Fibroblast of villous mesenchyme (primary cell): ENCODE measurements around the gene KRTAP22-1. TPM values are rescaled to one million over a fixed set of nuclear protein-coding genes. Genes with fewer than 3 reads are reported as not detected.

ENCODE experiments used
- DNase-seq: peaks from one replicate; pipeline ENCODE4 v3.0.0-alpha.2; 2010; ENCODE audit warnings: low read depth
- H3K4me3 ChIP-seq: 2 replicates; pipeline ENCODE4 v1.5.1; 2011; ENCODE audit warnings: low read depth, mild to moderate bottlenecking, low read length
- CTCF ChIP-seq: IDR thresholded peaks from 2 replicates; pipeline ENCODE4 v1.5.1; 2012; ENCODE audit warnings: low read depth, mild to moderate bottlenecking, low read length; ENCODE audit not compliant: insufficient read depth
- total RNA-seq: library from RNA; depleted of rRNA; stranded (reverse); fragments of >200 nt; gene quantifications from 2 replicates; pipeline ENCODE4 v1.2.3, GENCODE V29; 2012

Gene KRTAP22-1
- total RNA-seq, 1 donor = not detected

- TF ChIP-seq CTCF = no peak
- no peak for DNase-seq
- no peak within 1 kb of the TSS for H3K4me3 ChIP-seq
Measured at GRCh38 chr21:30620522-30620921, 19.6 kb downstream of the KRTAP22-1 start, which contains the start of gene KRTAP20-4. KRTAP20-4 (plus strand) TSS chr21:30620627.

- TF ChIP-seq CTCF = no peak
- DNase-seq = no peak
- no peak overlapping the region for H3K4me3 ChIP-seq
Measured at GRCh38 chr21:30623362-30623761, 22.5 kb downstream of the KRTAP22-1 start.

GRCh38 chr21:30625449-30626165 is 24.7 kb downstream of the KRTAP22-1 start:
- no peak for TF ChIP-seq CTCF
- no peak overlapping the region for H3K4me3 ChIP-seq
- no peak for DNase-seq

- H3K4me3 ChIP-seq = no peak overlapping the region
- TF ChIP-seq CTCF = no peak
- no peak for DNase-seq
Measured at GRCh38 chr21:30628109-30628508, 27.2 kb downstream of the KRTAP22-1 start.

- TF ChIP-seq CTCF = no peak
- DNase-seq = no peak
- no peak overlapping the region for H3K4me3 ChIP-seq
Measured at GRCh38 chr21:30629200-30629599, 28.3 kb downstream of the KRTAP22-1 start.

- TF ChIP-seq CTCF = no peak
- H3K4me3 ChIP-seq = no peak within 1 kb of the TSS
Measured at GRCh38 chr21:30634906-30635305, 34.0 kb downstream of the KRTAP22-1 start, which contains the start of gene KRTAP20-2. KRTAP20-2 (plus strand) TSS chr21:30635206; CDS start chr21:30635264, 58 bp downstream.

GRCh38 chr21:30638686-30639085 is 37.8 kb downstream of the KRTAP22-1 start:
- no peak overlapping the region for H3K4me3 ChIP-seq
- DNase-seq = no peak
- no peak for TF ChIP-seq CTCF

More at GRCh38 chr21:30634906-30635305, 34.0 kb downstream of the KRTAP22-1 start, which contains the start of gene KRTAP20-2:
- DNase-seq = no peak
